ENCODE results near the gene ERMAP. TPM values are rescaled to one million over a fixed set of nuclear protein-coding genes. Genes with fewer than 3 reads are reported as not detected.
A peak's percentile ranks its signal among the peaks of the same experiment; 100 is the strongest.

ERMAP gene
- total RNA-seq, 1 donor from 2014 or later, result 10.3 TPM

- TF ChIP-seq CTCF (conservative IDR thresholded peaks at IDR 0.05), result no peak
- Mint-ChIP-seq H3K9me3 (peaks cover 8% of the 10 kb centered on the region), H3K4me1 (ENCODE audit: unreplicated experiment) (peaks cover 24% of the 10 kb centered on the region), H3K27me3 (no peaks in the 10 kb centered on the region), H3K4me3 (peak overlapping the region; percentile 97), H3K27ac (peak overlapping the region; percentile 45), H3K36me3 (peaks cover 24% of the 10 kb centered on the region)
- no peak for DNase-seq (ENCODE audit: extremely low spot score, unreplicated experiment)
These were observed 28.9 kb downstream of the ERMAP start for GRCh38 chr1:42845866-42846256.

- Mint-ChIP-seq H3K36me3 (peaks cover 30% of the 10 kb centered on the region), H3K4me3 (peak within 1 kb of the TSS; percentile 97), H3K27ac (peak within 1 kb of the TSS; percentile 45), H3K9me3 (peaks cover 13% of the 10 kb centered on the region), H3K4me1 (ENCODE audit: unreplicated experiment) (peaks cover 24% of the 10 kb centered on the region), H3K27me3 (no peaks in the 10 kb centered on the region)
- TF ChIP-seq CTCF (conservative IDR thresholded peaks at IDR 0.05), result peak; percentile 60
- DNase-seq (ENCODE audit: extremely low spot score, unreplicated experiment), result peak; percentile 89
These were observed 29.6 kb downstream of the ERMAP start, which contains the start of gene ZNF691 for GRCh38 chr1:42846257-42847110. TSS of gene ZNF691 (plus strand) at chr1:42846613. CDS start at chr1:42849659, 3,046 bp downstream.

- peaks cover 13% of the 10 kb centered on the region for H3K9me3 Mint-ChIP-seq
- H3K27ac Mint-ChIP-seq, result peak overlapping the region; percentile 45
- peak overlapping the region; percentile 97 for H3K4me3 Mint-ChIP-seq
- TF ChIP-seq CTCF (conservative IDR thresholded peaks at IDR 0.05), result no peak
- H3K4me1 Mint-ChIP-seq (ENCODE audit: unreplicated experiment), result peaks cover 24% of the 10 kb centered on the region
- no peak for DNase-seq (ENCODE audit: extremely low spot score, unreplicated experiment)
- peaks cover 34% of the 10 kb centered on the region for H3K36me3 Mint-ChIP-seq
- H3K27me3 Mint-ChIP-seq, result no peaks in the 10 kb centered on the region
These were observed 30.2 kb downstream of the ERMAP start for GRCh38 chr1:42847111-42847595.

- Mint-ChIP-seq H3K9me3 (peaks cover 13% of the 10 kb centered on the region), H3K4me1 (ENCODE audit: unreplicated experiment) (peaks cover 24% of the 10 kb centered on the region), H3K36me3 (peaks cover 42% of the 10 kb centered on the region), H3K27me3 (no peaks in the 10 kb centered on the region), H3K27ac (peak overlapping the region; percentile 27), H3K4me3 (peak overlapping the region; percentile 97)
- TF ChIP-seq CTCF (conservative IDR thresholded peaks at IDR 0.05), result no peak
- DNase-seq (ENCODE audit: extremely low spot score, unreplicated experiment), result no peak
These were observed 31.0 kb downstream of the ERMAP start for GRCh38 chr1:42847721-42848460.

GRCh38 chr1:42848823-42849537 is 32.1 kb downstream of the ERMAP start:
- no peaks in the 10 kb centered on the region for H3K27me3 Mint-ChIP-seq
- peaks cover 13% of the 10 kb centered on the region for H3K9me3 Mint-ChIP-seq
- DNase-seq (ENCODE audit: extremely low spot score, unreplicated experiment), result no peak
- H3K36me3 Mint-ChIP-seq, result peaks cover 52% of the 10 kb centered on the region
- H3K4me3 Mint-ChIP-seq, result peak overlapping the region; percentile 1
- H3K27ac Mint-ChIP-seq, result no peak overlapping the region
- H3K4me1 Mint-ChIP-seq (ENCODE audit: unreplicated experiment), result peaks cover 24% of the 10 kb centered on the region
- no peak for TF ChIP-seq CTCF (conservative IDR thresholded peaks at IDR 0.05)
